Mesenchymal stem cell (in vitro differentiated cells and primary cell): ENCODE results near the gene TCAP.

Source experiments
- DNase-seq: peaks from one replicate; pipeline ENCODE4 v3.0.0-alpha.2; 2013
- H2AFZ ChIP-seq: one replicate; pipeline ENCODE4 v1.6.1; 2013; ENCODE audit warnings: low read depth, mild to moderate bottlenecking, control low read depth, inconsistent platforms, low read length, moderate library complexity
- H2AK5ac ChIP-seq: 2 replicates; pipeline ENCODE4 v1.6.1; 2013; ENCODE audit warnings: low read length, moderate library complexity, mild to moderate bottlenecking, inconsistent platforms; ENCODE audit not compliant: severe bottlenecking
- H2BK120ac ChIP-seq: one replicate; pipeline ENCODE4 v1.6.1; 2013; ENCODE audit warnings: low read depth, mild to moderate bottlenecking, inconsistent platforms, low read length, moderate library complexity
- H2BK12ac ChIP-seq, 2 experiments: one replicate each; pipeline ENCODE4 v1.6.1; 2013; ENCODE audit warnings: inconsistent platforms in 2 of 2, low read length in 2 of 2, mild to moderate bottlenecking in 2 of 2, moderate library complexity in 2 of 2, control low read depth in 1 of 2
- H2BK15ac ChIP-seq: one replicate; pipeline ENCODE4 v1.6.1; 2013; ENCODE audit warnings: mild to moderate bottlenecking, low read depth, inconsistent platforms; ENCODE audit not compliant: poor library complexity, severe bottlenecking
- H2BK5ac ChIP-seq: 2 replicates; pipeline ENCODE4 v1.6.1; 2013; ENCODE audit warnings: low read depth, mild to moderate bottlenecking, low read length, control low read depth, inconsistent platforms; ENCODE audit not compliant: poor library complexity, severe bottlenecking
- H3K14ac ChIP-seq, 2 experiments: one replicate each; pipeline ENCODE4 v1.6.1; 2013; ENCODE audit warnings: inconsistent platforms in 2 of 2, low read length in 2 of 2, control low read depth in 1 of 2, mild to moderate bottlenecking in 1 of 2, moderate library complexity in 1 of 2
- H3K18ac ChIP-seq, 2 experiments: one replicate each; pipeline ENCODE4 v1.6.1; 2013; ENCODE audit warnings: inconsistent platforms in 2 of 2, low read length in 2 of 2, control low read depth in 1 of 2, low read depth in 1 of 2, mild to moderate bottlenecking in 1 of 2
- H3K23ac ChIP-seq, 2 experiments: one replicate each; pipeline ENCODE4 v1.6.1; 2013; ENCODE audit warnings: inconsistent platforms in 2 of 2, low read length in 2 of 2, mild to moderate bottlenecking in 2 of 2, moderate library complexity in 2 of 2, control low read depth in 1 of 2
- H3K27ac ChIP-seq: 2 replicates; pipeline ENCODE4 v1.5.1; 2013; ENCODE audit warnings: mild to moderate bottlenecking, moderate library complexity, low read length, control low read depth, inconsistent platforms; ENCODE audit not compliant: poor library complexity, severe bottlenecking
- H3K27me3 ChIP-seq, 2 experiments: 2 replicates each; pipeline versions ENCODE4 v1.6.1 to v1.7.0; 2013; ENCODE audit warnings: low read length in 2 of 2, mild to moderate bottlenecking in 2 of 2, moderate library complexity in 2 of 2, control low read depth in 1 of 2, inconsistent platforms in 1 of 2; ENCODE audit not compliant: control insufficient read depth in 1 of 2, insufficient read depth in 1 of 2
- H3K36me3 ChIP-seq, 2 experiments: 2 replicates each; pipeline versions ENCODE4 v1.6.1 to v1.7.0; 2013; ENCODE audit warnings: low read length in 2 of 2, control low read depth in 1 of 2, inconsistent platforms in 1 of 2, low read depth in 1 of 2, mild to moderate bottlenecking in 1 of 2; ENCODE audit not compliant: insufficient read depth in 2 of 2, control insufficient read depth in 1 of 2
- H3K4ac ChIP-seq, 2 experiments: one replicate each; pipeline ENCODE4 v1.6.1; 2013; ENCODE audit warnings: inconsistent platforms in 2 of 2, low read length in 2 of 2, mild to moderate bottlenecking in 2 of 2, moderate library complexity in 2 of 2, control low read depth in 1 of 2, low read depth in 1 of 2
- H3K4me1 ChIP-seq: 2 replicates; pipeline ENCODE4 v1.6.1; 2013; ENCODE audit warnings: low read depth, low read length, control low read depth; ENCODE audit not compliant: control insufficient read depth, insufficient read depth
- H3K4me2 ChIP-seq: 2 replicates; pipeline ENCODE4 v1.6.1; 2013; ENCODE audit warnings: low read length, mild to moderate bottlenecking, inconsistent platforms; ENCODE audit not compliant: poor library complexity, severe bottlenecking
- H3K4me3 ChIP-seq, 2 experiments: 2 replicates each; pipeline versions ENCODE4 v1.5.1 to v1.7.0; 2013; ENCODE audit warnings: low read length in 2 of 2, mild to moderate bottlenecking in 2 of 2, control low read depth in 1 of 2, low read depth in 1 of 2; ENCODE audit not compliant: insufficient read depth in 1 of 2
- H3K79me1 ChIP-seq: replicated peaks from 2 replicates; pipeline ENCODE4 v1.6.1; 2013; ENCODE audit warnings: mild to moderate bottlenecking, control low read depth, low read length, inconsistent platforms; ENCODE audit not compliant: poor library complexity, severe bottlenecking
- H3K9ac ChIP-seq: 2 replicates; pipeline ENCODE4 v1.7.0; 2013; ENCODE audit warnings: mild to moderate bottlenecking, low read length, moderate library complexity
- H3K9me3 ChIP-seq: 2 replicates; pipeline ENCODE4 v1.7.0; 2013; ENCODE audit warnings: mild to moderate bottlenecking, low read length; ENCODE audit not compliant: control insufficient read depth
- H4K8ac ChIP-seq: one replicate; pipeline ENCODE4 v1.6.1; 2013; ENCODE audit warnings: inconsistent platforms, mild to moderate bottlenecking, low read length, moderate library complexity
- H4K91ac ChIP-seq: one replicate; pipeline ENCODE4 v1.6.1; 2013; ENCODE audit warnings: mild to moderate bottlenecking, low read length, inconsistent platforms
- WGBS: methylation state at CpG from one replicate; pipeline ENCODE4 v1.1.7; 2013; ENCODE audit warnings: mixed read lengths; 5-methylcytosine and 5-hydroxymethylcytosine counted together

The TCAP gene

DNA sequence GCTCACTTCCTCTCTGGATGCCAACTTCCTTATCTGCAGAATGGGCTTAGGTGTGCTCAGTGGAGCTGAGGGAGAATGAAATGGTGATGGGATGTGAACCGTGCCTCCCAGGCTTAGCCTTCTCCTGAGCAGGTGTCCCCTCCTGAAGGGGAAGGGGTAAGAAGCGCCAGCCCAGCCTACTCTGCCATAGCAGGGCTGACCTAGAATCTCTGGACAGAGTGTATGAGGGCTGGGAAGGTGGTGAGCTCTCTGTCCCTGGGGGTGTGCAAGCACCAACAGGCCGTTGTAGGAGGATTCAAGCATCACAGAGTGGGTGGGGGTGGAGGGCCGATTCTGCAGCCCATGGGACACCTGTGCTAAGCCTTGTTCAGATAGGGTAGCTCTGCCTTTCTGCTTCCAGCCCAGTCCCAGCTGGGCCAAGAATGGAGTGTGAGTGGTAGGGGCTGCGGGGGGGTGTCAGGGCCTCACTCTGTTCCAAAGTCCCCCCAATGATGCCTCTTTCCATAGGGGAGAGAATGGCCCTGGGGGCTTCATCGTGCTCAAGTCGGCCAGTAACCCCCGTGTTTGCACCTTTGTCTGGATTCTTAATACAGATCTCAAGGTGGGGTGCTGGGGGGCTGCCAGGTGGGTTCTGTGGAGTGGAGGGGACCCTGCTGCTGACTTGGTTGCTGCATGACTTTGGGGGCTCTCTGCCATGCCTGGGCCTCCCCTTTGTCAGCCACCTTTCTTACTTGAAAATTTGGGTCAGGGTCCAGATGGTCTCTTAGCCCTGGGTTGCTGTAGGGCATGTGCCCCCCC lies 3.2 kb upstream of the TCAP start:
- Histone ChIP-seq H3K23ac (no peak overlapping the region), H3K4ac (no peak overlapping the region), H4K91ac (no peak overlapping the region), H3K14ac (no peak overlapping the region), H3K79me1 (peaks cover 9% of the 10 kb centered on the region), H3K9me3 (no peaks in the 10 kb centered on the region), H3K27ac (no peak overlapping the region), H2BK5ac (no peak overlapping the region), H2BK120ac (no peak overlapping the region), H2AFZ (no peak overlapping the region), H2AK5ac (peak overlapping the region; percentile 34), H3K4me2 (no peak overlapping the region), H4K8ac (no peak overlapping the region), H3K4me3 (no peak overlapping the region), H2BK15ac (no peak overlapping the region), H3K4me1 (peaks cover 74% of the 10 kb centered on the region), H3K9ac (no peak overlapping the region), H3K27me3 (peaks cover 0 to 24% of the 10 kb centered on the region in 2 experiments), H2BK12ac (no peak overlapping the region), H3K36me3 (peaks cover 37 to 61% of the 10 kb centered on the region in 2 experiments), H3K18ac (no peak overlapping the region)
- no peak for DNase-seq
- WGBS, result 94% methylated on average over 8 of the region's 8 CpGs

DNA sequence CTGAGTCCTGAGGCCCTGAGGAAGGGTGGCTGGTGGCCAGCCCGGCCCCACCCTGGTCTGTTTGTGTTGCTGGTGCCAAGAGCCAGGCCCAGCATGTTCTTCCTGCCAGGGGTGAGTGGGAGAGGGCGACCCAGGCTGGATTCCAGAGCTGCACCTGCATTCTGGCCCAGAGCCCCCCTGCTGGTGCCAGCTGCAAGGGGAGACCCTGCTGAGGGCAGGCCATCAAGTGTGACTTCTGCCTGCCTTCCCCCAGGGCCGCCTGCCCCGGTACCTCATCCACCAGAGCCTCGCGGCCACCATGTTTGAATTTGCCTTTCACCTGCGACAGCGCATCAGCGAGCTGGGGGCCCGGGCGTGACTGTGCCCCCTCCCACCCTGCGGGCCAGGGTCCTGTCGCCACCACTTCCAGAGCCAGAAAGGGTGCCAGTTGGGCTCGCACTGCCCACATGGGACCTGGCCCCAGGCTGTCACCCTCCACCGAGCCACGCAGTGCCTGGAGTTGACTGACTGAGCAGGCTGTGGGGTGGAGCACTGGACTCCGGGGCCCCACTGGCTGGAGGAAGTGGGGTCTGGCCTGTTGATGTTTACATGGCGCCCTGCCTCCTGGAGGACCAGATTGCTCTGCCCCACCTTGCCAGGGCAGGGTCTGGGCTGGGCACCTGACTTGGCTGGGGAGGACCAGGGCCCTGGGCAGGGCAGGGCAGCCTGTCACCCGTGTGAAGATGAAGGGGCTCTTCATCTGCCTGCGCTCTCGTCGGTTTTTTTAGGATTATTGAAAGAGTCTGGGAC lies 2.4 kb upstream of the TCAP start:
- Histone ChIP-seq H3K14ac (no peak overlapping the region), H3K23ac (no peak overlapping the region), H4K8ac (no peak overlapping the region), H3K9me3 (no peaks in the 10 kb centered on the region), H3K27me3 (peaks cover 0 to 31% of the 10 kb centered on the region in 2 experiments), H2AFZ (no peak overlapping the region), H2AK5ac (peak overlapping the region; percentile 34), H3K4me3 (no peak overlapping the region), H2BK5ac (peak overlapping the region; percentile 47), H3K4me1 (peaks cover 79% of the 10 kb centered on the region), H3K4me2 (no peak overlapping the region), H2BK12ac (no peak overlapping the region), H3K18ac (no peak overlapping the region), H3K79me1 (peaks cover 7% of the 10 kb centered on the region), H3K9ac (no peak overlapping the region), H3K36me3 (peaks cover 37 to 54% of the 10 kb centered on the region in 2 experiments), H2BK120ac (no peak overlapping the region), H2BK15ac (no peak overlapping the region), H3K27ac (peak overlapping the region; percentile 52), H3K4ac (no peak overlapping the region), H4K91ac (no peak overlapping the region)
- DNase-seq, result no peak
- WGBS, result 91% methylated on average over 22 of the region's 22 CpGs

DNA sequence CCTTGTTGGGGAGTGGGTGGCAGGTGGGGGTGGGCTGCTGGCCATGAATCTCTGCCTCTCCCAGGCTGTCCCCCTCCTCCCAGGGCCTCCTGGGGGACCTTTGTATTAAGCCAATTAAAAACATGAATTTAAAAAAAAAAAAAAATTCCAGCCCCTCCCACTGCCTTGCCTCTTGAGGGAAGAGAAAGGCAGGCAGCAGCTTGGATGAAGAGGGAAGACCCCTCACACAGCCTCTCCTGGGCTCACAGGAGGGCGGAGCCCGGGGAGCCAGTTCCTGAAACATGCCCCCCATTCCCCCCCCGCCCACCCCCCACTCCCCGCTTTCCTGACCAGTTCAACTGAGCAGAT lies 1.8 kb upstream of the TCAP start:
- H3K9ac ChIP-seq, result no peak overlapping the region
- no peak overlapping the region for H2BK12ac ChIP-seq
- H3K18ac ChIP-seq, result no peak overlapping the region
- H3K4me3 ChIP-seq, result no peak overlapping the region
- peak overlapping the region; percentile 52 for H3K27ac ChIP-seq
- no peak overlapping the region for H4K8ac ChIP-seq
- peak overlapping the region; percentile 47 for H2BK5ac ChIP-seq
- DNase-seq, result no peak
- no peak overlapping the region for H2BK120ac ChIP-seq
- H3K4me2 ChIP-seq, result no peak overlapping the region
- peaks cover 0 to 34% of the 10 kb centered on the region in 2 experiments for H3K27me3 ChIP-seq
- peak overlapping the region; percentile 9 for H2AK5ac ChIP-seq
- H3K36me3 ChIP-seq, result peaks cover 37 to 48% of the 10 kb centered on the region in 2 experiments
- no peaks in the 10 kb centered on the region for H3K9me3 ChIP-seq
- H4K91ac ChIP-seq, result no peak overlapping the region
- H2AFZ ChIP-seq, result no peak overlapping the region
- no peak overlapping the region for H2BK15ac ChIP-seq
- WGBS, result no CpG with 5 or more reads among the region's 4 CpGs
- H3K23ac ChIP-seq, result no peak overlapping the region
- peaks cover 7% of the 10 kb centered on the region for H3K79me1 ChIP-seq
- peaks cover 83% of the 10 kb centered on the region for H3K4me1 ChIP-seq
- no peak overlapping the region for H3K4ac ChIP-seq
- H3K14ac ChIP-seq, result no peak overlapping the region
